Measurements from ENCODE around the gene IGFL3.
A peak's percentile ranks its signal among the peaks of the same experiment; 100 is the strongest.

- peak; percentile 26; the same call in 1 of the 2 replicates for TF ChIP-seq TEAD4 (IDR thresholded peaks at IDR 0.05; ENCODE audit: borderline replicate concordance, insufficient read depth)
- TF ChIP-seq EZH2phosphoT487 (IDR thresholded peaks at IDR 0.05; ENCODE audit: borderline replicate concordance, low read depth), result no peak
- no peak for TF ChIP-seq CTCF (IDR thresholded peaks at IDR 0.05)
- no peak for TF ChIP-seq FOXM1 (IDR thresholded peaks at IDR 0.05; ENCODE audit: low read depth)
- no peak for TF ChIP-seq SIN3A (IDR thresholded peaks at IDR 0.05; ENCODE audit: borderline replicate concordance, low read depth, low read length)
- no peak for TF ChIP-seq TCF12 (IDR thresholded peaks at IDR 0.05)
- TF ChIP-seq FOXJ3 (CRISPR knock-in tag; IDR thresholded peaks at IDR 0.05), result no peak
- peak; percentile 97 for TF ChIP-seq POLR2AphosphoS5 (IDR thresholded peaks at IDR 0.05; ENCODE audit: low read depth, low read length)
- TF ChIP-seq YY1 (IDR thresholded peaks at IDR 0.05; ENCODE audit: low read depth), result no peak
- no peak for TF ChIP-seq NFIC (IDR thresholded peaks at IDR 0.05; ENCODE audit: borderline replicate concordance)
Measured at GRCh38 chr19:46133101-46133627, 8.7 kb upstream of the IGFL3 start.

Measured in SK-N-SH (cell line).